ENCODE results near the gene NSMCE3.

DNA sequence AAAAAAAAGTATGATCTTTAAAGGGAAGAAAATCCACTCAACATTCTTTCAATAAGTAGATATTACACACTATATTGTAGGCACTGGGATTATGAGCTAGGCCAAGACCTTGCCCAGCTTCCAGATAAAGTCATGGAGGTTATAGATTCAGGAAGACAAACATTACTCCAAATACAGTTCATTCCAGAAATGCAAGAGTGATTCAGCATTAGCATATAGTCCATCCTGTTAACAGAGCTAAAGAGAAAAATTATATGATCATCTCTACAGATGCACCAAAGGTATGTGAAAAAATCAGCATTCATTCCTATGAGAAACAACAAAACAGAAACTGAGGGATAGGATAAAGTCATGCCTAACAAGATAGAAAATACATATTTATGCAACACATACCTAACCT lies 42.1 kb upstream of the NSMCE3 start:
- TF ChIP-seq CTCF (IDR thresholded peaks at IDR 0.05; ENCODE audit: insufficient read depth, low read length) (no peak), GABPA (IDR thresholded peaks at IDR 0.05; ENCODE audit: low read depth) (no peak)

Data from HL-60 (cell line).